HG02588 (cell line): ENCODE results near the gene SOAT2.
"Not testable (repeated sequence)": the region's sequence is repeated elsewhere in the genome, so short reads cannot be mapped to it uniquely, and the experiment has no call there.

Experiments used
- ATAC-seq: cut with Tn5 transposase; IDR thresholded peaks from one replicate; pipeline ENCODE4 v1.9.1; 2021; ENCODE audit warnings: mild to moderate bottlenecking, moderate library complexity; ENCODE audit not compliant: unreplicated experiment

Gene SOAT2

DNA sequence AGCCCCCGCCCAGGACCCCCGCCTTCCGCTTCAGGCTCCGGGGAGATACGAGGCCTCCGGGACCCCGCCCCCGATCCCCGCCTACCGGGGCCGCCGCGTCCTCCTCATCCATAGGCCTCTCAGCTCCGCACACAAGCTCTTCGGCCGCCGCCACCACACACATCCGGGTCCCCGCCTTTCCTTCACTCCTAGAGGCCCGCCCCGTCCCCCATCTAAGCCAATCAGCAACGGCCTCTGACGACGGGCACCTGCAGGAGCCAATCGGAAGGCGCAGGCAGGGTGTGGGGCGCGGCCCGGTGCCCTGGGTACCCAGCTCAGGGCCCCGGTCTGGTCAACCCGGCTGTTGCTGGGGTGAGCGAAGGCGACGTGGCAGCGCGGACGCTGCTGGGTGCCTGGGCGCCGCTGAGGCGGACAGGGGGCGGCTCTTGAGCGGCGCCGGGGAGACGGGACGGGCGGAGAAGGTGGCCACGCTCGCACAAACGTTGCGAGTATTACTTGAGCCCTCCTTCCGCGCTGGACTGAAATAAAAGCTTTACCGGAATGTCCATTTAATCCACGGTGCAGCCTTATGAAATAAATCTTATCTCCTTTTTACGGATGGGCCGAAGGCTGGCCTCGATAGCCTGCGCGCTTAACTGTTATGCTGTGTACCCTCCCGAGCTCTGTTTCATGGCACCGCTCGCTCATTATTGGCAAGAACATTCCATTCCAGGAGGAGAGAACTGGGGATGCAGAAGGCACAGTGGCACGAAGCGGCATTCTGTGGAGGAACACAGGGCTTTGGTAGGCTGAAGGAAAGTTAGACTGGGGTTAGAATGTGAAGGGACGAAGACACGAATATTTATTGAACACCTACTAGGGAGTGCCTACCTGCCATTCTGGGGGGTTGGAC is 23.8 kb upstream of the SOAT2 start, which contains the start of gene SPRYD3:
Gene SPRYD3, minus strand, starts transcription at position 165 of the 892 bp plus-strand sequence. Its CDS starts 57 bp downstream, at position 108.
- ATAC-seq, result peak; percentile 99

DNA sequence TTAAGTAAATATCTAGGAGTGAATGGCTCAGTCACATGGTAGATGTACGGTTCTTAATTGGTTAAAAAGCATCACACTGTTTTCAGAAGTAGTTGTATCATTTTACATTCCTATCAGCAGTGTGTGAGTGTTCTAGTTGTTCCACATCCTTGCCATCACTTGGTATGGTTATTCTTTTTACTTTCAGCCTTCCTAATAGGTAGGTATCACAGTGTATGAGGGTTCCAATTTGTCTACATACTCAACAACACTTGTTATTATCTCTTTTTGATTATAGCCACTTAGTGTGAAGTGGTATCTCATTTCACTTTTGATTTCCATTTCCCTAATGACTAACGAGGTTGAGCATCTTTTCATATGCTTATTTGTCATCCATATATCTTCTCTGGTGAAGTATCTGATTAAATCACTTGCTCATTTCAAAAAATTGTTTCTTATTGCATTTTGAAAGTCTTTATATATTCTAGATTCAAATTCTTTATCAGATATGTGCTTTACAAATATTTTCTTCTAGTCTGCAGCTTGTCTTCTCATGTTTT is 20.6 kb upstream of the SOAT2 start:
- ATAC-seq, result no peak

DNA sequence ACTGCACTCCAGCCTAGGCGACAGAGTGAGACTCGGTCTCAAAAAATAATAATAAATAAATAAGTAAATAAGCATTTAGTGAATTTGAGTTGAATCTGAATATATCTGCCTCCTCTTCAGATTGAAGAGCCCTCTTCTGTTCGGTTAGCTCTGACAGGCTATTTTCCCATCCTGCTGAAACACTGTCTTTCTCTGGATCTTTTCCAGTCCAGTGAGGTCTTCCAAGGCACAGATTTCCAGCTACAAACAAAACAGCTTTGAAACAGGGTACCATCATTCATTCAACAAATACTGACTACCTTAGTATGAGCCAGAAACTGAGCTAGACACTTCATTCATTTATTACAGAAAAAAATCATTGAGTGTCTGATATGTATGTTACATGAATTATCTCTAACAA is 16.9 kb upstream of the SOAT2 start:
- ATAC-seq, result no peak

DNA sequence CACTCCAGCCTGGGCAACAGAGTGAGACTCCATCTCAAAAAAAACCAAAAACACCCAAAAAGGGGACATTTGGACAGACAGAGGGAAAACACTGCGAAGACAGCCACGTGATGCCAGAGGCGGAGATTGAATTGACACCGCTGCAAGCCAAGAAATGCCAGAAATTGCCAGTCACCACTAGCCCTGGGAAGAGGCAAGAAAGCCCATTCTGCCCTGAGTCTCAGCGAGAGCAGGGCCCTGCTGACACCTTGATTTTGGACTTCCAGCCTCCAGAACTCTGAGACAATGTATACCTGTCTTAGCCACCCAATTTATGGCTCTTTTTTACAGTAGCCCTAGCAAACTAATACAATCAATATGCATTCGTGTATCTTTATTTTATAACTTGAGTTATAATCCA is 13.2 kb upstream of the SOAT2 start:
- no peak for ATAC-seq

DNA sequence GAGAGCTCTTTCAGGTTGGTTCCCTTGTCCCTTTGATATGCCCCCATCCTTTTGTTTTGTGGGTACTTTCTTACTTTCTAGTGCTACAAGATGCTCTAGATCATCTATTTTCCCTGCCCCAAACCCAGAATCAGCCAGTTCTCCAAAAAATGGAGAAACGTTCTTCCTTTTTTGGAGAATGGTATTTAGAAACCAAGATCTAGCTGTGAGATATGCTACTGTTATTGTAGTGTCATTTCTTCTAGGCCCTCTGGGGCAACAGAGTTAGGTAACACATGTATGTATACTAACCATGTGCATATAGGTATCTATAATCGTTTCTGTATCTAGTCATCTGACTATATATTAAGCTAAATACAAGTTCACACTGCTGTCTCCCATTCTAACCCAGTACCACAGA is 12.7 kb upstream of the SOAT2 start:
- ATAC-seq, result no peak

DNA sequence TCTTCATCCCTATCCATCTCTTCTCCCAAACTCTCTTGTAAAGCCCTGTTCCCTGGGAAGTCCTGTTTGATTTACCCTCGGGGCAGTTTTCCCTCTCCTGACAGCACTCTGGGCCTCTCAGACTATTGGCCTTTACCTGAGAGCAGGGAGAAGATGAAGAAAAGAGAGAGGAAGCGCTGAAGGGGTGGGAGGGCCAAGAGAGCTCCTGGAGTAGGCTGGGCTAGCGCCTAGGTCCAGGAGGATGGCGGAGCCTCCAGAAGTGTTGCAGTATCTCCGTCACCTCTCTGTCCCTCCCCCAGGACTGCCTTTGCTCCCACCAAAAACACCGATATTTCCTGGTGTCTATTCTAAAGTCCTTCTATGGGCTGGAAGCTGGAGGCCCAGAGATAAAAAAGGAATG is 11.5 kb upstream of the SOAT2 start:
- no peak for ATAC-seq

DNA sequence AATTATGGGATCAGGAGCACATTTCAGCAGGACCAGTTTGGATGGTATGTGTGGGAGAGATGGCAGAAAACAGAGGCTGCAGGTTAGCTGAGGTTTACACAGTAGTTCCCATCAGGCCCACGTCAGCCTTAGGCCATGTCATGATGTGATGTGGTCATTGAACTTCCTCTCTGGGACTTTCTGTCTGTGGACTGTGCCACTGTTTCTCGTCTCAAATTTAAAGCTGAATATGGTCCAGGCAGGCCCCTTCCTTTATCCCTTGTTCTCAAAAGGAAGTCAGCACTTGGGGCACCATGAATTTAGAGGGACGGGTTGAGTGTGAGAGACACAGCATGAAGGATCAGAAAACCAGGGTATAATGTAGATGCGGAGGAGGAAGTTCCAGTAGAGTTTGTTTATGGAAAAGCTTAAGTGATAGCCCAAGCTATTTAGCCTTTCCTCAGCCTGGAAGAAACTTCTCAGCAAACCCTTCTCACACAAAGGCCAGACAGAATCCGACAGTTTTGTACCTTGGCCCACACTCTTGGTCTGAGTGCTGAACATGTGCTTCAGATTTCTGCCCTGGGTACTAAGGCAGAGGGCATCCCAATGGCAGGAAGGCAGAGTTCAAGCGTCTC is 9.4 kb upstream of the SOAT2 start:
- no peak for ATAC-seq

DNA sequence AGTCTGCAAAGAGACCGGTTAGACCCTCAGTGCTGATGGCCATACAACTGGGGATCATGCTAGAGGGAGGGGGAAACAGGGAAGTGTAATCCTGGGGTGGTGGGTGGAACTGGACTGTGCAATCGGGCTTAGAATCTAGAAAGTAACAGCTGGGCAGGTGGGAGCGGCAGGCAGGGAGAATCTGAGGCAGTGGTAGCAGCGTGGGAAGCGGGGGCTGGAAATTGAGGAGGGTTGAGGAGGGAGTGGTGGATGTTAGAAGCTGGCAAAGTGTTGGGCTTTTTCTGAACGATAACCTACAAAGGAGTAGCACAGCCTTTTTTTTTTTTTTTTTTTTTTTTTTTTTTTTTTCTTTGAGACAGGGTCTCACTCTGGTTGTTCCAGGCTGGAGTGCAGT is 8.9 kb upstream of the SOAT2 start:
- ATAC-seq, result no peak

DNA sequence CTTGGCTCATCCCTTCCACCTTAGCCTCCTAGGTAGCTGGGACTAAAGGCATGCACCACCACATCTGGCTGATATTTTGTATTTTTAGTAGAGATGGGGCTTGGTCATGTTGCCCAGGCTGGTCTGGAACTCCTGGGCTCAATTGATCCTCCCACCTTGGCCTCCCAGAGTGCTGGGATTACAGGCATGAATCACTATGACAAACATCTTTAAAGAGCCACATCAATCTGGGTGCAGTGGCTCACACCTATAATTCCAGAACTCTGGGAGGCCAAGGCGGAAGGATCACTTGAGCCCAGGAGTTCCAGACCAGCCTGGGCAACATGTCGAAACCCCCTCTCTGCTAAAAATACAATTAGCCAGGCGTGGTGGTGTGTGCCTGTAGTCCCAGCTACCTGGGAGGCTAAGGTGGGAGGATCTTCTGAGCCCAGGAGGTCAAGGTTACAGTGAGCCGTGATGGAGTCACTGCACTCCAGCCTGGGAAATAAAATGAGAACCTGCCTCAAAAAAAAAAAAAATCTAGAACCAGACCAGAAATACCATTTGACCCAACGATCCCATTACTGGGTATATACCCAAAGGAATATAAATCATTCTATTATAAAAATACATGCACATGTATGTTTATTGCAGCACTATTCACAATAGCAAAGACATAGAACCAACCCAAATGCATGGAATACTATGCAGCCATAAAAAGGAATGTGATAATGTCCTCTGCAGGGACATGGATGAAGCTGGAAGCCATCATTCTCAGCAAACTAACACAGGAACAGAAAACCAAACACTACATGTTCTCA is 8.3 kb upstream of the SOAT2 start:
- not testable (repeated sequence) for ATAC-seq

DNA sequence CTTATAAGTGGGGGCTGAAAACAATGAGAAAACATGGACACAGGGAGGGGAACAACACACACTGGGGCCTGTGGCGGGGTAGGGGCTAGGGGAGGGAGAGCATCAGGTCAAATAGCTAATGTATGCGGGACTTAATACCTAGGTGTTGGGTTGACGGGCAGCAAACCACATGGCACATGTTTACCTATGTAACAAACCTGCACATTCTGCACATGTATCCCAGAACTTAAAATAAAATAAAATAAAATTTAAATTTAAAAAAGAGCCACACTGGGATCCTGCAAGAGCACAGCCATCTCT is 7.7 kb upstream of the SOAT2 start:
- not testable (repeated sequence) for ATAC-seq

DNA sequence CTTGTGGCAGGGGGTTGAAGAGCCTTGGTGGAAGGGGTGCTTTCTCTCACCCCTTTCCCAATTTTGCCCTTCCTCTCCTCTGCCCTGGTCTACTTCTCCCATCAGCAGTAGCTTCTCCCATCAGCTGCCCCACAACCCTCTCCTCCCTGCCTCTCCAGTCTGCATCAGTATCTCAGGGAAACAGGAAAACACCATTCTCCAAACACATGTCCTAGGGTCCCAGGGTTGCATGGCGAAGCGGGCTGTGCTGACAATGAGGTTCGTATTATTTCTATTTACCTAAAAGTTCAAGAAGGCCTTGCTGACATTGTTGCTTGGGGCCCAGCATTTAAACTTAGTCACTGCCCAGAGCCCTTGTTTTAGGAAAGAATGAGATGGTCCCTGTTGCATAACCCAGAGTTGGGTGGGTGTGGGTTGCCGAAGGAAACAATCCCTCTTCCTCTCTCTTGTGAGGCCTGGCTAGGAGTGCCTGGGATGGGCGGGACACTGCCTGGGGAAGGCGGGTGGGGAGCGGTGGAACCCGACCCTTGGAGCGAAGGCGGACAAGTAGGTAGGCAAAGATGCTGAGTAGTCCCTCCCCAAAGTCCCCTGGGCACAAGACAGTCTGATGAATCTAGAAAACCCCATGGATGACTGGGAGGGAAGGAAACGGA is 7.1 kb upstream of the SOAT2 start:
- no peak for ATAC-seq

DNA sequence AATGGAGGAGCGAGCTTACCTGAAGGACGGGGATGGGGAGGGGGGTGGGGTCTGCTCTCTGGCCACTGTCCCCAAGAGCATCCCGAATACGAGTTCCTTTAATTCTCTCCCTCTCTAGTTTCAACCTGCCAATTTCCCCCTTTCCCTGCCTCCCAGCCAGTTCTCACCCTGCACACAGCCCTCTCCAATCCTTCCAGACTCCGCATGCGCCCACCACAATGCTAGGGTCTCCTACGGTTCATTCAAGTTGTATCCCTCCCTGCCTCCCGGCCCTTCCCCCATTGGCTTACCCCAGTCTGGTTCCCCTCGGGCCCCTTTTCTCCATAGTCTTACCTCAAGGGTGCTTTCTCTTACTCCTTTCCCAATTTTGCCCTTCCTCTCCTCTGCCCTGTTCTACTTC is 6.5 kb upstream of the SOAT2 start:
- ATAC-seq, result no peak

DNA sequence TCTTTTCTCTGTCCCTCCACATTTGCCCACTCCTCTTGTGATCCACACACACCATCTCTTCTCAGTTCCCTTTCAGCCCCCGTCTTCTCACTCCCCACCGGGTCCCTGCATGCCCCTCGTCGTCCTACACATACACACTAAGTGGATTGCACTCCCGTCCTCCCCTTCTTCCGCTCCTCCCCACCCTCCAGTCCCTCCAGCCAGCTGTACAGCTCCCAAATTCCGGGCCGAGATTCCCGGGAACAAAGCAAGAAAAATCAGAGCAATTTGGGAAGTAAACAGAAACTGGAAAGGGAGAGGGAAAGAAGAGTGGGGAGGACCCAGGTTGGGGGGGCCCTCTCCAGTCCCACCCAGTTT is 6.1 kb upstream of the SOAT2 start:
- ATAC-seq, result no peak

DNA sequence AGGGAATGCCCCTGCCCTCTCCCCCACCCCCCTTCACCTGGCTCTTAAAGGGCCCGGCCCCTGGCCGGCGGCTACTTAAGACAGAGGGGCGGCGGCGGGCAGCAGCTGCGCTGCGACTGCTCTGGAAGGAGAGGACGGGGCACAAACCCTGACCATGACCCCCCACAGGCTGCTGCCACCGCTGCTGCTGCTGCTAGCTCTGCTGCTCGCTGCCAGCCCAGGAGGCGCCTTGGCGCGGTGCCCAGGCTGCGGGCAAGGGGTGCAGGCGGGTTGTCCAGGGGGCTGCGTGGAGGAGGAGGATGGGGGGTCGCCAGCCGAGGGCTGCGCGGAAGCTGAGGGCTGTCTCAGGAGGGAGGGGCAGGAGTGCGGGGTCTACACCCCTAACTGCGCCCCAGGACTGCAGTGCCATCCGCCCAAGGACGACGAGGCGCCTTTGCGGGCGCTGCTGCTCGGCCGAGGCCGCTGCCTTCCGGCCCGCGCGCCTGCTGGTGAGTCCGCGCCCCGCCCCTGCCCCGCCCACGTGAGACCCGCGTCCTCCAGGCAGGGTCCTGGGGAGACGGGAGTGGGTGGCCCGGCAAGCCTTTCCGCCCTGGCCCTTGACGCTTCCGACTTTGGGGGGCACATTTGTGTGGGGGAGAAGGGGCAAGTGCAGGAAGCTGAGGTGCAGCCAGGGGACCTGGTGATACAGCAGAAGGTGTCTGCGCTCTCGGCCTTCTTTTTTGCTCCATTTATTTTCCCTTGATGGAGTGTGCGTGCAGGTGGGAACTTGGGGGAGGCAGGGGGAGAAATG is 5.5 kb upstream of the SOAT2 start, which contains the start of gene IGFBP6:
Gene IGFBP6, plus strand, starts transcription at position 104 of the 790 bp plus-strand sequence. Its CDS starts 51 bp downstream, at position 155.
- no peak for ATAC-seq

DNA sequence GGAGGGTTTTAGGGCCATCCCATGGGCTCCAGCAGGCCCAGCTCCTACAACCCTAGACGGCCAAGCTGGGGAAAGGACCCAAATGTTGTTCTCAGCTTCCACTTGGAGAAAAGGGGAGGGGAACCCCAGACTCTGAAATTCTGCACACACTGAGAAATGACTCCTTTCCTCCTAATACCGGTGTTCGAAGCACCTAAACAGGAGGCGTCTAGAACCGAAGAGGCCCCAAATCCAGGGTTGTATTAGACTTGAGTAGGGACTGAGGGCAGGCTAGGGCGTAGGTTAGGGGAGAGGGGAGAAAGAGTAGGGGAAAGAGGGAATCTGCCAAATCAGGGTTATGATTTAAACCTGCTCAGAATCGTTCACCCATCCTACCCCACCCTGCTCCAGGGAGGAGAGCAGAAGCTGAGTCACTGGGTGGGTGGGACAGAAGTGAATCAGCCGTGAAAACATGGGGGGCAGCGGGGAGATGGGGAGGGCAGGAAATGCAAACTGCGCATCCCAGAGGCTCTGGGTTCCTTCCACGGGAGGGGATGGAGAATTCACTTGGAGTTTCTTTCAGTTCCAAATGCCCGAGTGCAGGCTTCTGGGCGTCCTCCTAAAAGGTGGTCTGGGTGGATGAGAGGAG is 4.8 kb upstream of the SOAT2 start:
- ATAC-seq, result no peak

DNA sequence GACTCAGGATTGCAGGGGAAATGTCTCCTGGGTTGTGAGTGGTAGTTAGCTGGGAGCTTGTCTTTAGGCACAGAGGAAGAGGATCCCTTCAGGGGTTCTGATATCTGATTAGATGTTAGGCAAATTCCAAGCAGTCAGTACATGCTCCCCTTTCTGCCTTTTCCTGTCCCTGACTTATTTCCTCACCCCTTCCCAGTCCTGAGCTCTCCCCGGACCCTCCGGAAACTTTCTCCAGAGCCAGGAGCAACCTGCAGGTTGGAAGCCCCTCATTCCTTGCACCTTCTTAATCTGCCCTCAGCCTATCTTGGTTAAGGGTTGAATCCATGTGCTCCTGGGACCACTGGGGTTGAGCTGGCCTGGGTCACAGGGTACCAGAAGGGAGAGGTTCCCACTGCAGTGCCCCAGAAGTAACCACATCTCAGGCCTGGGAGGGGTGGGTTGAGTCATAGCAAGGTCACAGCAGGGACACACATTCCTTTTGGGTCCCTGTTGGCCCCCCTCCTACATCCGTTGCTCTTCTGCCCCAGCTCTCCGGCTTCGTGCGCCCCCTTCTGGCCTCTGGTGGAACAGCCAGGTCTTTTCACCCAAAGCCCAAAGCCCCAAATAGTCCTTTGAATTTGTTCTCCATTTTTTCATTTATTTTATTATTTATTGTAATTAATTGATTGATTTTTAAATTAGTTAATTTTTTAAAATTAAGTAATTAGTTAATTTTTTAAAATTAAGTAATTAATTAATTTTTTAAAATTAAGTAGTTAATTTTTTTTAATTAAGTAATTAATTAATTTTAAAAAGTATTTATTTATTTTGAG is 4.0 kb upstream of the SOAT2 start:
- ATAC-seq, result no peak

DNA sequence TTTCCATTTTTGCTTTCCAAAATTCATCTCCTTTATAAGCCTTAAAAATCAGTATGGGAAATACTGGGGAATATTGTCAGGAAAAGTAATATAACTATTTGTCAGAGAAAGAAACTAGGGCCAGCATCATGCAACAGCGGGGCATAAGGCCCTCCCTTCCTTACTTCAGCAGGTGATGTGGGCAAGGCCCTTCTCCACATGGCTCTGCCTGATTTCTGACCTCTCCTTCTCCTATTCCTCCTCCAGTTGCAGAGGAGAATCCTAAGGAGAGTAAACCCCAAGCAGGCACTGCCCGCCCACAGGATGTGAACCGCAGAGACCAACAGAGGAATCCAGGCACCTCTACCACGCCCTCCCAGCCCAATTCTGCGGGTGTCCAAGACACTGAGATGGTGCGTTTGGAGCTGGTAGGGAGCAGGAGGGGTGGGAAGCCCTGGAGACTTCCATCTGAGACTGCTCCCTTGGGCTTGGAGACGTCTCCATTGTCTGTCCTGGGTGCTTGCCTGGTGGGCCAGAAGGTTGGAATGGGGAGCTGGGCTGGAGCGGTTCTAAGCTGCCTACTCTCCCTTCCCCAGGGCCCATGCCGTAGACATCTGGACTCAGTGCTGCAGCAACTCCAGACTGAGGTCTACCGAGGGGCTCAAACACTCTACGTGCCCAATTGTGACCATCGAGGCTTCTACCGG is 2.7 kb upstream of the SOAT2 start:
- ATAC-seq, result no peak

DNA sequence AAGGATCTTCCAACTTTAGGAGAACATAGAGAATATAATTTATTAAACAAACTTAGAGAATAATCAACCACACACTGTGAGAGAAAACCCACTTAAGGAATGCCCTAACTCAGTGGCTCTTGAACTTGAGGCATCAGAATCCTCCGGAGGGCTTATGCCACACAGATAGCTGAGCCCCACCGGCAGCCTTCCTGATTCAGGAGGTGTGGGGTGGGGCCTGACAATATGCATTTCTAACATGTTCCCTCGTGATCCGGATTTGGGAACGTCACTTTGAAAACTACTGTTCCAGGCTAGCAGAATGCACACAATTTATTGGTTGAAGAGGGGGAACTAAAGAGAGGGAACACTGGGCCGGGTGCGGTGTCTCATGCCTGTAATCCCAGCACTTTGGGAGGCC is 2.0 kb upstream of the SOAT2 start:
- ATAC-seq, result no peak
